Renal cortex interstitium (tissue), 11 donors: ENCODE results near the gene RABGAP1. TPM values are rescaled to one million over a fixed set of nuclear protein-coding genes. Genes with fewer than 3 reads are reported as not detected.
A peak's percentile ranks its signal among the peaks of the same experiment; 100 is the strongest.

Source experiments
- DNase-seq, 11 donors: peaks; one replicate each; pipeline ENCODE4 v3.0.0-alpha.2; 2013; ENCODE audit warnings: low read depth in 9 of 11, low spot score in 4 of 11; ENCODE audit errors: extremely low read depth in 1 of 11
- polyA plus RNA-seq, 3 donors: library from polyadenylated mRNA; unstranded; fragments of 120-200 nt; gene quantifications; one replicate each; pipeline ENCODE4 v1.2.1, GENCODE V29; 2013; ENCODE audit not compliant: insufficient read length in 3 of 3

Gene RABGAP1
- polyA plus RNA-seq, 3 donors, result 59.5 to 67.8 (median 67.3) TPM

DNA sequence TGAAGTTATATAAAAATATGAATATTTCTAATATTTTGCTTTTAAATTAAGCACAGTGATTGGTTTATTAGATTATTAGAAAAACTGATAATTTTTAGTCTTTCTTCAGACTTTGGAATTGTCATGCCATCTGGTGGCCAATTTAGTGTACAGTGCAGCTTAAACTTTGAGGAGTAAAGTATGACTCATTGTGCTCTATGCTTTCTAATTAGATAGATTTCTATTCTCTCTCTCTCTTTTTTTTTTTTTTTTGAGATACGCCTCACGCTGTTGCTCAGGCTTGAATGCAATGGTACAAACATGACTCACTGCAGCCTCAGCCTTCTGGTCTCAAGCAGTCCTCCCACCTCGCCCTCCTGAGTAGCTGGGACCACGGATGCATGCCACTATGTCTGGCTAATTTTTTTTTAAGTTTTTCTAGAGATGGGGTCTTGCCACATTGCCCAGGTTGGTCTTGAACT is 50.6 kb downstream of the RABGAP1 start:
- DNase-seq, result peak in 3 of 11 donors; percentile 9 to 22 (median 13)

DNA sequence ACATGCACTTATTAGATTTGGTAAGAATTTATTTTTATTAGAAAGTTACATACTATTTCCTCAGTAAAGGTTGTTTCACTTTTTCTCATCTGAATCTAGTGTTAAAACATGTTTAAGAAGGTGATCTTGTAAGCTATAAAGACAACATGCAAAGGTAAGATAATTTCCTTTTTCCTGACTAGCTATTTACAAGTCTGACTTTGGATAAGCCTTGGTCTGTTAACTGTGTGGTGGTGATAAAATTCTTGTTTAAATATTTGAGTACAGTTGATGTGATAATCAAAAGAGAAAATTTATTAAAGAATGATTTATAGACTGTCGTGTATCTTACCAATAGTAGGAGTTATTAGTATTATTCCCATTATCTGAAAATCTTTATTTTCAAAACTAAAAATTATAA is 55.8 kb downstream of the RABGAP1 start:
- no peak for DNase-seq

DNA sequence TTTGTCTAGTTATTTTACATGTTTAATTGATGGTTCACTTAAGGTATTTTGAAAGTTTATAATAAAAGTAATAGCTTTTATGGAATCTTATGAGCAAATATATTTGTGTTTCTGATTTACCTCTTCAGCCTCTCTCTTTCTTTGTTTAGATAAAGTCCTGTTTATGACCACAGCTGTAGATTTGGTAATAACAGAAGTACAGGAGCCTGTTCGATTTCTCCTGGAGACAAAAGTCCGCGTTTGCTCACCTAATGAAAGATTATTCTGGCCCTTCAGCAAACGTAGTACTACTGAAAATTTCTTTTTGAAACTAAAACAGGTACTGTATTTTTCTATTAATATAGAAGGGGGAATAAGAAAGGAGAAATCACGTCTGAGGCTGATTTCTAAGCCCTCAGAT is 57.6 kb downstream of the RABGAP1 start:
- DNase-seq, result no peak

DNA sequence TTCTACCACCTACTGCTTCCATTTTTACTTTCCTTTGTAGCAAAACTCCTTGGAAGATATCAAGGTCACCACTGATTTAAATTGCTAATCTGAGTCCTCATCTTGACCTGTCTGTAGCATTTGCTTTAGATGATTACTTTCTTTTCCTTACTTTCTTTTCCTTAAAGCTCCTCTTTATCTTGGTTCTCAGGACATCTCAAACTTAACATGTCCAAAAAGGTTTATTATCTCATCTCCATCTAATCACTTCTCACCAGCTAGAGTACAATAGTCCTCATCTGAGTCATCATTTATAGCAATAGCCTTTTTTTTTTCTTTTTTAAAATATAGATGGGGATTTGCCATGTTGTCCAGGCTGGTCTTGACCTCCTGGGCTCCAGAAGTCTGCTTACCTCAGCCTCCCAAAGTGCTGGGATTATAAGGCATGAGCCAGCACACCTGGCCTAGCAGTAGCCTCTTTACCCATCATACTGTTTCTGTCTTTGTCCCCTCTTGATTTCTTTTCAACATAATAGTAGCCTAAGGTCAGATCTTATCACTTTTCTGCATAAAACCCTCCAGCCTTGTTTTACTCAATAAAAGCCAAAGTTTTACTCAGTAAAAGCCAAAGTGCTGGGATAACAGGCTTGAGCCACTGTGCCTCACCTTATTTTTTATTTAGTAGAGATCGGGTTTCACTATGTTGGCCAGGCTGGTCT is 59.7 kb downstream of the RABGAP1 start:
- no peak for DNase-seq

DNA sequence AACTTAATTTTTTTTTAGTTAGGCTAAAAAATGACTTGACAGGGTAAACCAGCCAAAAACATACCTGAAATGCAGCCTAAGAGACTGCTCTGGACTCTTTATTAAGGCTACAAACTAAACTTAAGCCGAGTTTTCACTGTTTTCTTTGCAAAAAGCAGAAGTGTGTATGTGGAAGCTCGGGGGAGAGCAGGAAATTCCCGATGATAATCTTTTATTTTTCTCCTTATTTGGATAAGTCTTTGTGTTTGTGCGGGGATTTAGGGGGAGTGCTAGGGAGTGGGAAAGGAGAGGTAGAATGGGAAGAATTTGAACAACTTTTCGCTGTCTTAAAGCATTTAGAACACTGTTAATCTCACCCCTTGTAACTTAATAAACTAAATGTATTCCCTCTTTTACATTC is 61.9 kb downstream of the RABGAP1 start:
- peak in 5 of 11 donors; percentile 7 to 17 (median 15) for DNase-seq

DNA sequence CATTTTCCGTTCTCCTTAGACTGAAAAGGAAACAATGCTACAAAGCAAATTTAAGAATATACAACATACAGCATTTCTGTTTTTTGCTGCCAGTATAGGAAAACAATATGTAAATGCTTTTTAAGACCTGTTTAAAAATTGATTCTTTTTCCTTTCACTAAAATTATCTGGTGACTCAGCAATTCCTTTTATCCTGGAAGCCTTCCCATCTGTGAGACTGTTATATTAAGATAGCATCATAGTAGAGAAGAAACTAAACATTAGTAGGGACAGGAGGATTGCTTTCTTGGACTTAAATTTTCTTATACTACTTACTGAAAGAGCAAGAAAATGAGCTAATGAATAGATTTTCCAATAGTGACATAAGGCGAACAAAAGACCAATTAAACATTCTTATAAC is 62.6 kb downstream of the RABGAP1 start:
- DNase-seq, result no peak

DNA sequence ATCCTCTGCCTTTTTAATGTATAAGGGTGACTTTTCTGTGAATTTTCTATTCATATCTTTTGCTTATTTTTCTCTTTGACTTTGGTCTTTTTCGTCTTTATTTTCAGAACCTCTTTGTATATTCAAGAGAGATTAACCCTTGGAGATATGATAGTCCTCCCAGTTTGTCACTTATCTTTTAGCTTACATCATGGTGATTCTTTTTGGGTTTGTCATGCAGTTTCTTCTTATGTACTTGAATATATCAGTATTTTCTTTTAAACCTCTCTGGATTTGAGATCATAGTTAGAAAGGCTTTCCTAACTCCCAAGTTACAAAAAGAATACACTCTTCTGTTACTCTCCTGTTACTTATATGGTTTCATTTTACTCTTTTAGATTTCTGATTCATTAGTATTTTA is 65.1 kb downstream of the RABGAP1 start:
- no peak for DNase-seq

DNA sequence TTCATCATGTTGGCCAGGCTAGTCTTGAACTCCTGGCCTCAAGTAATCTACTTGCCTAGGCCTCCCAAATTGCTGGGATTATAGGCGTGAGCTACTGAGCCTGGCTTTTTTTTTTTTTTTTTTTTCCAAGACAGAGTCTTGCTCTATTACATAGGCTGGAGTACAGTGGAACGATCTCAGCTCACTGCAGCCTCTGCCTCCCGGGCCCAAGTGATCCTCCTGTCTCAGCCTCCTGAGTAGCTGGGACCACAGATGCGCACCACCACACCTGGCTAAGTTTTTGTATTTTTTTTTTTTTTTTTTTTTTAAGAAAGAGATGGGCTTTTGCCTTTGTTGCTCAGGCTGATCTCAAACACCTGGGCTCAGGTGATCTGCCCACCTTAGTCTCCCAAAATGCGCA is 66.4 kb downstream of the RABGAP1 start:
- DNase-seq, result no peak

DNA sequence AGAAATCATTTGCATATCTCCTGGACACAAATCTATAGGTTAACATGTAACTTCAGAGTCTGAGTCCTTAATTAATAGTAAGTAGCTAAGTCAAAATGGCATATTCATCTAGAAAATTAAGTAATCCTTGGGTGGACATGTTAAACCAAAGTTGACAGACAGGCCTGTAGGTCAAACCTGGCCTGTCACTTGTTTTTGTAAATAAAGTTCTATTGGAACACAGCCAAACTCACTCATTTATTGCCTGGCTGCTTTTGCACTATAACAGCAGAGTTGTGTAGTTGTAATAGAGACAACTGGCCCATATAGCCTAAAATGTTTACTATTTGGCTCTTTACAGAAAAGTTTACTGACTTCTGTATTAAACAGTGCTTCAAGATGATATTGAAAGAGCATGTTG is 68.1 kb downstream of the RABGAP1 start:
- no peak for DNase-seq

DNA sequence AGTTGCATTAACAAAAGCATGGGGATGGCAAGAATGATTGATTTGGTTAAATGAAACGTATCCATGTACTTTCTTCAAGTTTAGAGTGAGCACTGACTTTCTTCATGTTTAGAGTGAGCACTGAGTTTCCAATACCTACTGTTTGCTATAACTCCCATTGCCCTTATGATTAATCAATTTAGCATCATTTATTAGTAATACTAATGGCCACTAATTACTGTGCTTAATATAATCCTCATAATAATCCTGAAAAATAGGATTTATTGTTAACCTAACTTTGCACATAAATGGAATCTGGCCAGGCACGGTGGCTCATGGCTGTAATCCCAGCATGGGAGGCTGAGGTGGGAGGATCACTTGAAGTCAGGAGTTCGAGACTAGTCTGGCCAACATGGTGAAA is 70.6 kb downstream of the RABGAP1 start:
- no peak for DNase-seq

DNA sequence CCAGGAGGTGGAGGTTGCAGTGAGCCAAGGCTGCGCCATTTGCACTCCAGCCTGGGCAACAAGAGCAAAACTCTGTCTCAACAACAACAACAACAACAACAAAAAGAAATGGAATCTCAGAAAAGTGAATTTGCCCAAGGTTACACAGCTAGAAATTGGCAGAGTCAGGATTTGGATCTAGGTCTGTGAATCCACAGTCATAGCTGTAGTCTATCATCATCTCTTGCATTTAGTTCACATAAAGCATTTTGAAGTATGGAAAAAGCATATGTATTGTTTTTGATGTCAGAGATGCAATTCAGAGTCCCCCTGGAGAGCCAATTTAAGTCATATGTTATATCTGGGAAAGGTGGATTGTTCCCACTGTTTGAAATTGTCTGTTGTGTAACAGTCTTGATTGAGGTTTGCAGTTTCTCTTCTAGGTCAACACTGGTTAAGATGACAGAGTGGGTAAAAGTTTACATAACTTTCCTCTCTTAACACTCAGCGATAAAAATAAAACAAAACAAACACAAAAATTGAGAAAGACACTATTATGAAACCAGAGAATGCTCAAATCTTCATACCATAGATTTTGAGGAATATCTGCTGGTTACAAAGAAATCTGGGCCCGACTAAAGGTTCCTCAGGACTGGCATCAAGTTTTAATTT is 71.2 kb downstream of the RABGAP1 start:
- no peak for DNase-seq

DNA sequence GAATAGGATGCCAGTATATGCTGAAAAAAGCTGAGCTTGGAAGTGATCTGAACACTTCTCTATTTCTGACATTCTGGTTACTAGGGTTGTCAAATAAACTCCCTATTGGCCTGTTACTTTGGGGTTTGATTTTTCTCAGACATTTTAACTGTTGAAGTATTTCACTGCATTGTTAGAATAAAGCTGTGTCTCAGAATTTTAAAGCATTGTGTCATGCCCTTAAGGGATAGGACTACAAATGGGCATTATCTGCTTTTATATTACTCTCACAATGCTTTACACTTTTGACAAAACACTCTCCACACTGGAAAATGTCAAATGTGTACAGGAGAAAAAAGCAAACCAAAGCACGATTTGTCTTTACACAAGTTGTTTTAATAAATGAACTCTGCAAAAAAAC is 75.8 kb downstream of the RABGAP1 start:
- DNase-seq, result no peak

DNA sequence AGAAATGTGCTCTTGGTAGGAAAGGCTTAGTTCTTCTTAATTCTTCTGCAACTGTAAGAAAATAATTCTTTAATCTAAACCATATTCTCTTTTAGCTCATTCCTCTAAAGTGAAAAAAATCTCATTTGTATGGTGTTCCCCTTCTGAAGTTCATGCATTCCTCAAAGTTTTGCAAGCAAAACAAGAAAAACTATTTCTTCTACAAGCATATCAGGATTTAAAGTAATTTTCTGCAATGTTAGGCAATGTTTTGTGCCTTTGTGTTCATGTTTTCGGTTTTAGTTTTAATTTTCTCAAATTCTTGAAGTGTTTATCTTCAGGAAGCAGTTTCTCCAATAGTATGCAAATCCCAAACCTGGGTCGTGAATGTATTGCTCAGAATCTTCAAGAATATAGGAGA is 80.0 kb downstream of the RABGAP1 start:
- DNase-seq, result no peak

DNA sequence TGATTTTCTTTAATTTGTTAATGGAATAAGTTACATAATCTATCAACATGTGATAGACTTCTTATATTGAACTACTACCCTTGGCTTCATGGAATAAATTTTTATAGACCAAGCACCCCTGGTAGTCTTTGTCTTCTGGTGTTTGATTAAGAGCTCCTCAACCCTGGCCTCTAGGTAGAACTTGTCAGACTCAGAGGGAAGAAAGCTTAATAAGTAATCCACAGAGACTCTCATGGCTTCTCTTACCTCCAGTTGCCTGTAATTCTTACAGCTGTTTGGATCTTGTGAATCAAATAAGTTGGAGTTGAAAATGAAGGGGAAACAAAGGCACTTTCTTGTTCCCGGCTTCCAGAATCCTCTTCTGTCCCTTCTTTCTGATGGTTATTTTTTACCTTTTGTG is 85.6 kb downstream of the RABGAP1 start:
- DNase-seq, result no peak

DNA sequence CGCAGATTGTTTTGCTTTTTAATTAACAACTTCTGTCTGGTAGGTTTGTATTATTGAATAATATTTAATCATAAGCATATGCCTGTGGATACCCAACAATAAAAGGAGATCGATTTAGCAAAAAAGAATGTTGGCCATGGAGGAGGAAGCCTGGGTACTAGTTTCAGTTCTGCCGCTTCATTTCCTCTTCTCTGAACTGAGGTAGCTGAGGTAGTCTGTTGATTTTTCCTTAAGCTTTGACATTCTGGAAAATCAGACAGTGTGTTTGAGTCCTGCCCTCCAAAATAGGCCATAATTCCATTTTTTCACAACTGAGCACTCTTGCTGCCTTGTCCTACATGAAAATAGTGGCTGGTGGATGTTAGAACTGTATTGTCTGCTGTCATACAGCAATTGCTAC is 86.7 kb downstream of the RABGAP1 start:
- no peak for DNase-seq

DNA sequence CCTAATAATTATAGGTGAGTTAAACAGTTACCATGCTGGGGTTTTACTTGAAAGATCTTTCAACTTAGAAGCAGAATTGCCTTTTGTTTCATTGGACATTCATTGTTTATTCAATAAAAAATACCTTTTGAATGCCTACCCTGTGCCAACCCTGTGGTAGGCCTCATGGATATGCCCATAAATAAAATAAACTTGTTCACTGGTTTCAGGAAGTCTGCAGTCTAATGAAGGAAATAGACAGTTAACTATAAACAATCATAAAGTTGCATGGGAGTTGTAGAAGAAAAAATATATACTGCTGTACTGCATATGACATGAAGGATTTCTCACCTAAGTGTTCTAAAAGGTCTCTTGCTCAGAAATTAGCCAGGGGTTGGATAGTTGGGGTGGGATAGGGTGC is 87.3 kb downstream of the RABGAP1 start:
- DNase-seq, result no peak

DNA sequence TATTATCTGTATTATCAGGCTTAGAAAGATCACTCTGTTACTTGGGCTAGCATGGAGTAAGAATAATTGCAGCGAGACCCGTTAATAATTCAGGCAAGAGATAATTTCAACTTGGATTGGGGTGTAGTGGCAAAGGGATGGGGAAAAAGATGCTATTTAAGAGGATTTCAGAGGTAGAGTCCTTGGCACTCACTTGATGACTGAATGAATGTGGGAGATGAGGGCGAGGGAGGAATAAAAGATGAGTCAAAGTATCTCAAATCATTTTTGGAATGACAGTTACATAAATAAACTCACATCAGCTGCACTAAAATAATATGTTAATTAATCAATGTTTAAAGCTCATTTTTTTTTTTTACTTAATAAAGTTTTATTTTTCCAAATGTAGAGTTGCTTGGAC is 88.2 kb downstream of the RABGAP1 start:
- DNase-seq, result no peak

DNA sequence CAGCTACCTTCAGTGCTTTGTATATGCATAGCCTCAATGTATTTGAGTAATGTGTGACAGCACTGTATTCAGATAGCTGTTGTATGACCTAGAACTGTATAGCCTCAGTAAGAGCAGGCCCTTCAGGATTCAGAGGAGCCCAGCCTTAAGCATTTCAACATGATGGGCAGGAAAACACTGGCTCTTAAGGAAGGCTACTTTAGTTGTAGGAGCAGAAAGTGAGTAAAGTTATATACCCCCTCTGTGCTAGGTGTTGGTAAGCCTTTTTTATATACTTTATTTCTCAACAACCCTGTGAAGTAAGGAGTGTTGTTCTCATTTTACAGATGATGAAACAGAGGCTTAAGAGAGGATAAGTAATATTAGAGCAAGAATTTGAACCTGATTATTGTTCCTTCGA is 91.1 kb downstream of the RABGAP1 start:
- no peak for DNase-seq

DNA sequence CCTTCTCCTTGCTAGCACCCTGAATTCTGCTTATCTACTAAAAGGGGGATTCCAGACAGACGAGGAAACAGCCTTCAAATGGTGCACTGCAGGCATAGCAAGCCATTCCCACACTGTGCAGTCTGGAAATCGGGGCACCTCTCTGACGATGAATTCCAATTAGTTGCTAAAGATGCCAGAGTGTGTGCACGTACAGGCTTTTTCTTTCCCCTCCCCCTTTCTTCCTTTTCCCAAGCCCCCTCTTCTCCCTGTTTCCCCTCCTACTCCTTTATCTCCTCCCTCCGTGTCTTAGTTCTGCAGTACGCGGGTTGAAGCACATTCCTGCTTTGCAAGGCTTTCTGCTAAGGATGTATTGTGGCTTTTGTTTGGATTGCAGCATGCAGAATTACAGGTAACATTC is 92.5 kb downstream of the RABGAP1 start, which contains the start of gene GPR21:
Gene GPR21, plus strand, starts transcription at position 316 of the 400 bp plus-strand sequence. CDS start 900 bp downstream, outside the sequence.
- DNase-seq, result peak in 1 of 11 donors; percentile 4

DNA sequence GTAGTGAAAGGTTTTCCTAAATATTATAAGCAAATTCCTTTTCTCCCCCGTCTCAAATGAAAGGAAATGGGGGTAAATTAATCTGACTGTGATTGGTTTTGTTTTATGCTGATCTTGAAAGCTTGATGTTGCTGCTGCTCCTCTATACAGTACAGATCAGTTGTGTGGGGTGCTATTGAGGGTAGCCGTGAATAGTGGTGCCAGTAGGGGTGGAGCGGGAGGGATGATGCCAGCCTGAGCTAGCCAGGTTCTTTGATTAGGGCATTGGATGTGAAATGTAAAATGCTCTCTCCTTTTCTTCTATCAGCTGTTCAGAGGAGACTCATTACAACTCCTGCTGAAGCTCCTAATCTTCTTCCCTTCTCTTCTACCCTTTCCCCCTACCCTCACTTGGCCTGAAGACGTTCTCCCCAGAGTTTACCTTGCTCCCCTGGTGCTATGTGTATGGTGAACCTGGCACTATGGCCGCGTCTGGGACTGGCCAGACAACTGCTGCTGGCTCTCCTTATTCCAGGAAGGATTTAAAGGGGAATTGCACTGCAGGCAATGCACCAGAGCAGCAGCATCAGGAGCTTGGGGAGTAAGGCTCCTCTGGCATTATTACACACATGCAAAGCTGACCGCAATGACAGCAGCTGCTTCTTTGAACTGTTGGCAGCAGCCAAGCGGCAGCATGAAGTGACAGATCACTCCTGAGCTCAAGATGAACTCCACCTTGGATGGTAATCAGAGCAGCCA is 93.2 kb downstream of the RABGAP1 start:
- no peak for DNase-seq
